GM19395 (cell line): ENCODE data around the gene LONP2.
A peak's percentile ranks its signal among the peaks of the same experiment; 100 is the strongest.
"Not testable (repeated sequence)": the region's sequence is repeated elsewhere in the genome, so short reads cannot be mapped to it uniquely, and the experiment has no call there.

ENCODE experiments used
- ATAC-seq: cut with Tn5 transposase; IDR thresholded peaks from one replicate; pipeline ENCODE4 v1.9.1; 2021; ENCODE audit warnings: mild to moderate bottlenecking, moderate library complexity; ENCODE audit not compliant: unreplicated experiment

The LONP2 gene

GRCh38 chr16:48365601-48366164, 121.6 kb downstream of the LONP2 start:
- ATAC-seq, result peak; percentile 80

GRCh38 chr16:48366165-48367093, 122.3 kb downstream of the LONP2 start:
- ATAC-seq, result peak; percentile 77

- no peak for ATAC-seq
Measured at GRCh38 chr16:48367441-48368049, 123.4 kb downstream of the LONP2 start.

- ATAC-seq, result no peak
Measured at GRCh38 chr16:48369765-48370164, 125.7 kb downstream of the LONP2 start.

- no peak for ATAC-seq
Measured at GRCh38 chr16:48370229-48370628, 126.1 kb downstream of the LONP2 start.

GRCh38 chr16:48370668-48371392, 126.7 kb downstream of the LONP2 start:
- not testable (repeated sequence) for ATAC-seq

- no peak for ATAC-seq
Measured at GRCh38 chr16:48371393-48371780, 127.3 kb downstream of the LONP2 start.

GRCh38 chr16:48372744-48373143, 128.6 kb downstream of the LONP2 start:
- ATAC-seq, result no peak

GRCh38 chr16:48373258-48374029, 129.3 kb downstream of the LONP2 start:
- ATAC-seq, result no peak

- ATAC-seq, result no peak
Measured at GRCh38 chr16:48374255-48374654, 130.2 kb downstream of the LONP2 start.

GRCh38 chr16:48377301-48377700, 133.2 kb downstream of the LONP2 start:
- not testable (repeated sequence) for ATAC-seq

GRCh38 chr16:48378276-48378675, 134.2 kb downstream of the LONP2 start:
- no peak for ATAC-seq

GRCh38 chr16:48378836-48379235, 134.7 kb downstream of the LONP2 start:
- ATAC-seq, result no peak

GRCh38 chr16:48381201-48381600, 137.1 kb downstream of the LONP2 start:
- no peak for ATAC-seq

- ATAC-seq, result no peak
Measured at GRCh38 chr16:48382131-48382530, 138.0 kb downstream of the LONP2 start.

GRCh38 chr16:48383009-48383876, 139.1 kb downstream of the LONP2 start:
- ATAC-seq, result no peak

GRCh38 chr16:48383877-48384519, 139.9 kb downstream of the LONP2 start:
- peak; percentile 18 for ATAC-seq

- peak; percentile 50 for ATAC-seq
Measured at GRCh38 chr16:48384520-48385252, 140.6 kb downstream of the LONP2 start.
